GM10266 (cell line): ENCODE measurements around the gene MGMT.

ENCODE experiments used
- DNase-seq: peaks from one replicate; pipeline ENCODE4 v3.0.0; 2012; ENCODE audit errors: extremely low spot score
- TF ChIP-seq, protein P1 (sequence below): IDR thresholded peaks from 2 replicates; pipeline ENCODE4 v1.5.1; 2012; ENCODE audit warnings: mild to moderate bottlenecking, low read depth; ENCODE audit not compliant: control insufficient read depth, insufficient read depth; ENCODE audit errors: missing control alignments

MGMT gene

DNA sequence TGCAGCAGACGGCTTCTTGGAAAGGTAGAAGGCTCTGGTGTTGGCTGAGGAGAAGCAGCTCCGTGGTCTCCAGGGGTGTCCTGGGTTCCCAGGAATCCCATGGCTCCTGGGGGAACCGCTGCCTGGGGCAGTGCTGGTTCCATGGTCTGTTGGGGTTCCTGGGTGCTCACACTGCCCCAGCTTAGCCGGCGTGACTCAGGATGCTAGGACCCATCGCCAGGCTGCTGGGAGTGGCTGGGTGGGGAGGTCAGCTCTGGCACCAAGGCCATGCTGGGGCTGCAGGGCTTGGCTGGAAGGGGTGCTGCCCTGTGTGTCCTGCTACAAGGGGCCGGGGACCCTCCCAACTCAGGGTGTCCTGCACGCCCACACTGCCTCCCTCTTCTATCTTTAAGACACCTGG, 9.4 kb downstream of the MGMT start:
- no peak for DNase-seq
- TF ChIP-seq, protein P1, sequence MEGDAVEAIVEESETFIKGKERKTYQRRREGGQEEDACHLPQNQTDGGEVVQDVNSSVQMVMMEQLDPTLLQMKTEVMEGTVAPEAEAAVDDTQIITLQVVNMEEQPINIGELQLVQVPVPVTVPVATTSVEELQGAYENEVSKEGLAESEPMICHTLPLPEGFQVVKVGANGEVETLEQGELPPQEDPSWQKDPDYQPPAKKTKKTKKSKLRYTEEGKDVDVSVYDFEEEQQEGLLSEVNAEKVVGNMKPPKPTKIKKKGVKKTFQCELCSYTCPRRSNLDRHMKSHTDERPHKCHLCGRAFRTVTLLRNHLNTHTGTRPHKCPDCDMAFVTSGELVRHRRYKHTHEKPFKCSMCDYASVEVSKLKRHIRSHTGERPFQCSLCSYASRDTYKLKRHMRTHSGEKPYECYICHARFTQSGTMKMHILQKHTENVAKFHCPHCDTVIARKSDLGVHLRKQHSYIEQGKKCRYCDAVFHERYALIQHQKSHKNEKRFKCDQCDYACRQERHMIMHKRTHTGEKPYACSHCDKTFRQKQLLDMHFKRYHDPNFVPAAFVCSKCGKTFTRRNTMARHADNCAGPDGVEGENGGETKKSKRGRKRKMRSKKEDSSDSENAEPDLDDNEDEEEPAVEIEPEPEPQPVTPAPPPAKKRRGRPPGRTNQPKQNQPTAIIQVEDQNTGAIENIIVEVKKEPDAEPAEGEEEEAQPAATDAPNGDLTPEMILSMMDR = no peak

DNA sequence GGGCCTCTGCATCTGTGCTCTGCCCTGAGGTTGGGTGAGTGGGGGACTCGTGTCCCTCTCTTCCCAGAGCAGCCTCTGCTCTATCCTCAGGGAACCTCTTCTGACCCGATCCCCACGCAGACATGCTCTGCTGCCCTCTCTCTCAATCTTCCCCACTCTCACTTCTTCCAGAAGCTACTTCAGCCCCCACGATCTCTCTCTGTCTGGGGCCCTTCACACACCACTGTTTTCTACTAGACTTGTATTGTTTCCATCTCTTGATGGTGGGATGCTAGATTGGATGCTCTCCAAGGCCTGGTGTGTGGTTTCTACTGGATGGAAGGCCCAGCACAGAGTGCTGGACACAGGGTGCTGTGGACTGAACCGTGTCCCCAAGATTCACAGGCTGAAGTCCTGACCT, 10.0 kb downstream of the MGMT start:
- TF ChIP-seq, protein P1 = no peak
- no peak for DNase-seq

DNA sequence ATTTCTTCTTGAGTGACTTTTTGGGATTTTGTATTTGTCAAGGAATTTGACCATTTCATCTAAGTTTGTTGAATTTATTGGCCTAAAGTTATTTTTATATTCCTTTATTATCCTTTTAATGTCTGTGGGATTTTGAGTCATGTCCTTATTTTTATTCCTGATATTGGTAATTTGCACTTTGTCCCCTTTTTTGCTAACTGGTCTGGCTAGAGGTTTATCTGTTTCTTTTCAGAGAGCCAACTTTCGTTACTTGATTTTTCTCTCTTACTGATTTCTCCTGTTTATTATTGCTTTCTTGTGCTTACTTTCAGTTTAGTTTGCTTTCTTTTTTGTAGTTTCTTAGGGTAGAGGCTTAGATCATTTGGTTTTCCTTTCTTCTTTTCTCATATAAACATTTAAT, 14.6 kb downstream of the MGMT start:
- TF ChIP-seq, protein P1 = no peak
- DNase-seq = no peak

DNA sequence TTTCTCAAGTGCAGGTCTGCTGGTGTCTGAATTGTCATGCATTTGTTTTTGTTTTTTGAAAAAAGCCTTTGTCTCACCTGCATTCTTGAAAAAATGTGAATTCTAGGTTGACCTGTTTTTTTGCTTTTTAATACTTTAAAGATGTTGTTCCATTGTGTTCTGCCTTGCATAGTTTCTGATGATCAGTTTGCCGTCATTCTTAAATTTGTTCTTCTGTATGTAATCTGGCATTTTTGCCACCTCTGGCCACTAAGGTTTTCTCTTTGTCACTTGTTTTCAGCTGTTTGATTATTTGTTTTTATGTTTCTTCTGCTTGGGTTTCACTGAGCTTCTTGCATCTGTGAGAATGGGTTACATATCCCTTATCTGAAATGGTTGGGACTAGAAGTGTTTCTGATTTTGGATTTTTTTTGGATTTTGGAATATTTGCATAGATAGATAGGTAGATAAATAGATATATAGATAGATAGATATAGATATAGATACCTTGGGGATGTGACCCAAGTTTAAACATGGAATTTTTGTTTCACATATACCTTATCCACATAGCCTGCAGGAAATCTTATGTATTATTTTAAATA, 16.5 kb downstream of the MGMT start:
- TF ChIP-seq, protein P1 = no peak
- no peak for DNase-seq

DNA sequence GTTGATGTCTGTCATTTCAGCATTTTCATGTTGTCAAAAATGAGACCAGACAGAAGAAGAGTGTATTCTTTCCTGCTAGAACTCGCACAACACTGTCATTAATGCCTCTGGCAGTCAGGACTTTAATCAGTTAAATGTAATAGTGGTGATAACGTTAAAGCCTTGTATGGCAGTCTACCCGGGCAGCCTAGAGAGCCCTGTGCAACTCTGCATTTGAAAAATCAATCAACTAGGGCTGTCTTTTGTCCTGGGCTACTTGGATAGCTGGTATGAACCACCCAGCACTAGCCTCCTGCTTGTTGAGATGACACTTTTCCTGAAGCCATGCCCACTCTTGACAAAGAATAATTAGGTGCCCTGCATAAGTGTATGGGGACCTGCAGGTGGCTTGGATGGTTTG, 19.8 kb downstream of the MGMT start:
- TF ChIP-seq, protein P1 = no peak
- no peak for DNase-seq

DNA sequence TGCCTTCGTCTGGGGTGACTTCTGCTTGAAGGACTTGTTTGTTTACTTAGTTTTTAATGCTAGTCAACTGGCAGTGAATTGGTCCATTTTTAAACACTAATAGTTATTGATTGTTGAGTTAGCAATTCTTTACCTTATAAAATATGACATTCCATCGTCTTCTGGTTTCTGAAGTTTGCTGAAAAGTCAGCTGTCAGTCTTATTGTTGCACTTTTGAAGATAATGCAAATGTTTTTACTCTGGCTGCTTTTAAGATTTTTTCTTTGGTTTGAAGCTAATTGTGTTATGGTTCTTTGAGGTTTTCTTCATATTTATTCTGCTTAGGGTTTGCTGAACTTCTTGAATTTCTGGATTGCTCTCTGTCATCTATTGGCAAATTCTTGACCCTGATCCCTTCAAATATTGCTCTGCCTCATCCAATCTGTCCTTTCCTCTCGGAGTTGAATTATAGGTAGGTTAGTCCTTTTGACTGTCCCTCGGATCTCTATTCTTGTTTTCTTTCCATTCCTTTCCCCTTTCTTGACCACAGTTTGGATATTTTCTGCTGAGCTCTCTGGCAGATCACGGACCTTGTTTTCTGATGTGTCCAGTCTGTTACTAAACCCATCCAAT, 24.2 kb downstream of the MGMT start:
- no peak for DNase-seq
- TF ChIP-seq, protein P1 = no peak

DNA sequence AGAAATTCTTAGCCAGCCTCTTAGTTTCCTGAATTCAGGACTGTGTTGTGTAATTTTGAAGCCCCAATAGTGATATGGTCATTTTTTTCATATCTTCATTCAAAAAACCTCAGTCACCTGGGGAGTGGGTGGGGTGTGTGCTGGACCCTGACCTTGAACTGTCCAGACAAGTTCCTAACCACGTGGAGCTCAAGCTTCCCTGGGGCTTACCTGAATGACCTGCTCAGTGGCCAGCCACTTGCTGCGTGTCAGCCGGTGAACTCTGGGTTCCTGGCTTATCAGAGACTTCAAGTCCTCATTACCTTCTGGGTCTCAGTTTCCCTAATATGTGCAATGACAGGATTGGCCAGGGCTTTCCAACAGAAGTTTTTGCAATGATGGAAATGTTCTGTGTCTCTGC, 27.1 kb downstream of the MGMT start:
- DNase-seq = no peak
- TF ChIP-seq, protein P1 = no peak
